NCI-H2171 (cell line): ENCODE results near the gene OR2T12.
"Not testable (repeated sequence)": the region's sequence is repeated elsewhere in the genome, so short reads cannot be mapped to it uniquely, and the experiment has no call there.

Experiments used
- DNase-seq: peaks from one replicate; lab custom pipeline; 2025; lab: John Stamatoyannopoulos, UW

Gene OR2T12, protein sequence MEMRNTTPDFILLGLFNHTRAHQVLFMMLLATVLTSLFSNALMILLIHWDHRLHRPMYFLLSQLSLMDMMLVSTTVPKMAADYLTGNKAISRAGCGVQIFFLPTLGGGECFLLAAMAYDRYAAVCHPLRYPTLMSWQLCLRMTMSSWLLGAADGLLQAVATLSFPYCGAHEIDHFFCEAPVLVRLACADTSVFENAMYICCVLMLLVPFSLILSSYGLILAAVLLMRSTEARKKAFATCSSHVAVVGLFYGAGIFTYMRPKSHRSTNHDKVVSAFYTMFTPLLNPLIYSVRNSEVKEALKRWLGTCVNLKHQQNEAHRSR

DNA sequence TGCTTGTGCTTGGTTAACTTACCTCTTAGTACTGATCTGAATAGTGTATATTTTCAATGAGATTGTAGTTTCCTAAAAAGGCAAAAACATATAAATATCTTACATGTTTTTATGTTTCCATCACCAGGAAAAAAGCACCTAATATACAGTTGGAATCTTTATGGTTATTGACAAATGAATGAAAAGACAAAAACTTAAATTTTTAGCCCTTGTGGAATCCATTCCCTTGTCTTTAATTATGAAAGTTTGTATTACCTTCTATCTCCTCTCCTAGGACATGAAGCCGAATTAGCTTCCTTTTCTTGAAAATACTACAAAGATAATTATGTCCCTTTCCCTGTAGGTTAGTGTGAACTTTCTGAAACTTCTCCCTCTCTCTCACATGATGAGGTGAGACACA is at the start of gene OR2T12:
Gene OR2T12, minus strand, starts transcription at position 101 of the 400 bp plus-strand sequence. CDS start 7,846 bp downstream, outside the sequence.
- no peak for DNase-seq

DNA sequence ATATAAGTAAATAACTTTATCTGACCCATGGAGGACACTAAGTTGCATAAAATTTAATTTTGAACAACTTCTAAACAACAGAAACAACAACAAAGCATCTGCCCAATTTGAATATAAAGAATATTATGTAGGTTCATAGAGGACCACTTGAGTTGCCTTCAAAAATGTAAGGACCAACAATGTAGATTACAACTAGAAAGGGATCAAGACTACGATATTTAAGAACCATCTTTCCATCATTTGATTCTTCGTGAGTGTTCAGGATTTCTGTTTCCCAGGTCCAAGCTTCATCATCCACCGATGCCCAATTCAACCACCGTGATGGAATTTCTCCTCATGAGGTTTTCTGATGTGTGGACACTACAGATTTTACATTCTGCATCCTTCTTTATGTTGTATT is 45.3 kb upstream of the OR2T12 start, which contains the start of gene OR14C36:
Gene OR14C36, plus strand, starts transcription at position 301 of the 400 bp plus-strand sequence. Its CDS starts 0 bp downstream, at position 301.
- DNase-seq, result no peak

DNA sequence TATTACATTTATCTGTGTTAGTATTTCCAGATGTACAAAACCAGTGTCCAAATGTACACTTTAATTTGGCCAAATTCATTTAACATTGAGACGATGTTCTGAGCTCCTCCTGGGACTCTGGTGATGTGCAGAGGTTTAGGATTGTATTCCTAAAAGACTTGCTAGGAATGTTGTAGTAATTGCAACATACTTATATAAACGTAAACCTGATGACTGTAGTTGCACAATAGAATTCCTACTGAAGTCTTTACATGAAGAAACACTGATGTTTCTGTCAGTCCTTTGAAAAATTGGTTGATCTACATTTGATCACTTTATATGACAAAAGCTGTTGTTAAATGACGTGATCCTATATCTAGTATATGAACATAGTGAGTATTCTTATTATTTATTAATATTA is 40.2 kb upstream of the OR2T12 start:
- no peak for DNase-seq

DNA sequence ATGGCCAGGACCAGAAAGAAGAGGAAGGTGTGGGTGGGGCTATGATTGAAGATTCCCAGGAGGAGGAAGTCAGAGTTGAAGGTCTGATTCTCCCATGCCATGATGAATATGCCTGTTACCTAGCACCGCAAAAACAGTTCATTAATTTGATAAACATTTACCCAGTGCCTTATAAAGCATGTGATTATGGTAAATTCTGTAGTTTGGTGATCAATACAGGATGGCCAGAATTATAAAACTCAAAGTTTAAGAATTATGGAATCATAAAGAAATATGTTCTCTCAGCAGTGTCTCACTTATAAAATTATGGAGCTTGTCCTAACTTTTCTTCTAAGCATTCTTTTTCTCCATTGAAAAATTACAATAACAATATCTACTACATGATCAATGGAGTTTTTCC is 21.2 kb upstream of the OR2T12 start, which contains the start of gene OR2M7:
Gene OR2M7, minus strand, starts transcription at position 101 of the 400 bp plus-strand sequence. Its CDS starts 0 bp downstream, at position 101.
- DNase-seq, result no peak

DNA sequence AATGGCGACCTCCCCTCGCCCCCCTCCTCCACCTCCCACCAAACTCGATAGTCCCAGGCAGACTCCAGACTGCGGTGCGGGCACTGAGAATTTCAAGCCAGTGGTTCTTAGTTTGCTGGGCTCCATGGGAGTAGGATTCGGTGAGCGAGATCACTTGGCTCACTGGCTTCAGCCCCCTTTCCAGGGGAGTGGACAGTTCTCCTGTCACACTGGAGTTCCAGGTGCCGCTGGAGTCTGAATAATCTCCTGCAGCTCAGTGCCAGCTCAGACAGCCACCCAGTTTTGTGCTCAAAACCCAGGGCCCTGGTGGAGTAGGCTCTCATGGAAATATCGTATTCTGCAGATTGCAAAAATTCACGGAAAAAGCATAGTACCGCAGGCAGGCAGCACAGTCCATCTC is 13.6 kb upstream of the OR2T12 start:
- DNase-seq, result no peak

DNA sequence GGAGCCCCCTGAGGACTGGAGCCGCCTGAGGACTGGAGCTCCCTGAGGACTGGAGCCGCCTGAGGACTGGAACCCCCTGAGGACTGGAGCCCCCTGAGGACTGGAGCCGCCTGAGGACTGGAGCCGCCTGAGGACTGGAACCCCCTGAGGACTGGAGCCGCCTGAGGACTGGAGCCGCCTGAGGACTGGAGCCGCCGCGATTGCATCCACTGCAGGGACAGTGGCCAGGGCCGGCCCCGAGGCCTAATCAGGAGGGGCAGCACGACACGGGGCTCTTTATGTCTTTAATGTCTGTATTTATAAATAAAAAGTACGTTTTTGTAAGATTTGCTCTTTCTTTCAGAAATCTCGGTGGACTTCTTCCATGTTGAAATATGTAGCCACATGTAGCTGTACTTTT is 3.5 kb upstream of the OR2T12 start:
- not testable (repeated sequence) for DNase-seq

DNA sequence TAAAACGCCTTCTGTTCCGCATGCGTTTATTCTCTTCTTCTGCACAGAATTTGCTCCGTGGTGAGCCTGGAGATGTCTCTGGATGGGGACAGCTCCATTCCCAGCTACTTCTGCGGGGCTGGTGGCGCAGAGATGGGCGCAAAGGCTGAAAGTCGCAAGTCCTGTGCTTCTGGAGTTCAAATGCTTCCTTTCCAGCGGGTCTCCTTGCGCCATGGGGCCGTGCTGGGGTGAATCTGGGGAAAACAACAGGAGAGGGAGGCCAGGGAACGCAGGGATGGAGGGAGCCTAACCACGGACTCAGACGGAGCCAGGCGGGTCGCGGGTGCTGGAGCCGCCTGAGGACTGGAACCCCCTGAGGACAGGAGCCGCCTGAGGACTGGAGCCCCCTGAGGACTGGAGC is 2.9 kb upstream of the OR2T12 start:
- DNase-seq, result no peak

DNA sequence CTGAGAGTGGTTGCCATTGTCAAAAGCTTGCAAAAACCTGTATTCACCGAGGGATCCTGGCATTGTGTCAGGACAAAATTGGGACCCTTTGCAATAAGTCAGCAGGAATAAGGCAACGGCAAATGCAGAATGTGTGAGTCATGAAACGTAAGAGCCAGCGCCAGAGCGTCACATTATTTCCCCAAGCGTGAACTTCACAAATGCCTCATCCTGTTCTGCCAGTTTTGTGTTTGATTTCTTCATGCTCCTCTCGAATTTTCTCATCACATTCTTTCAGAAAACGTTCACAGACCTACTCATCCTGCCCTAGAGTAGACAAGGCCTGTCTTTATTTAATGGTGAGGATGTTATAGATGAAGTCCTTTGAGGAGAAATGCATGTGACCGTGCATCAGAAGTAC is 2.4 kb upstream of the OR2T12 start:
- DNase-seq, result not testable (repeated sequence)

DNA sequence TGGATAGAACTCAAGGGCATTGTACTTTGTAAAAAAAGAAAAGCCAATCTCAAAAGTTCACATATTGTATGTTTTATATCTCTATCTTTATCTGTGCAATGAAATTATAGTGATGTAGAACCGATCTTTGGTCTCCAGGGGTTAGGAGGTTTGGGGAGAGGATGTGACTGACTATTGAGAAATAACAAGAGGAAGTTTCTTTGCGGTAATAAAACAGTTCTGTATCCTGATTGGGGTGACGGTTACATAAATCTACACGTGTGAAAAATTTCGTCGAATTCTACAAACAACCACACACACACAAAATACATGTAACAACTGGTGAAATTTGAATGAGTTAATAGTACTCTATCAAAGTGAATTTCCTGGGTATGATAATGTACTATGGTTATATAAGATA is 14.8 kb downstream of the OR2T12 start:
- no peak for DNase-seq

DNA sequence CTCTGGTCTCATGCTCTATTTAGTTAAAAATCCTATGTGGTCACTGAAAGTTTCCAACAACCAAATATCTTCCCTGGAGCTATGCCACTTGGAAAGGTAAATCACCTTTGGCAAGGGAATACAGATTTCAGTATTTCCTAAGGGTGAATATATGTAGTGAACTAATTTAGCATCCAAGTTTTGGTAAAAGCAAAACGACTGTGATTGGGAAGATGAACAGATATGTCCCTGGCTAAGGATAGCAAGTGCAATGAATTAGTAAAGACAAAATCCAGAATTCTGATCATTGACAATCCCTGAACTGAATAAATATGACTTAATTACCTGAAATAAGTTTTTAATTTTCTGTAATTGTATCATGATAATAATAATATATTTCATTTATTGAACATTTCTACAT is 25.3 kb downstream of the OR2T12 start, which contains the start of gene OR2T33:
Gene OR2T33, minus strand, starts transcription at position 101 of the 400 bp plus-strand sequence. CDS start 4,162 bp downstream, outside the sequence.
- DNase-seq, result no peak

DNA sequence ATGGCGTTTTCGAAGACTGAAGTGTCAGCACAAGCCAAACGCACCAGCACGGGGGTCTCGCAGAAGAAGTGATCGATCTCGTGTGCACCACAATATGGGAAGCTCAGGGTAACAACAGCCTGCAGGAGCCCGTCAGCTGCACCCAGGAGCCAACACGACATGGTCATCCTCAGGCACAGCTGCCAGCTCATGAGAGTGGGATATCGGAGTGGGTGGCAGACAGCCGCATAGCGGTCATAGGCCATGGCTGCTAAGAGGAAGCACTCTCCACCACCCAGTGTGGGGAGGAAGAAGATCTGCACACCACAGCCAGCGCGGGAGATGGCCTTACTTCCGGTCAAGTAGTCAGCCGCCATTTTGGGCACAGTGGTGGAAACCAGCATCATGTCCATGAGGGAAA is 30.0 kb downstream of the OR2T12 start:
- not testable (repeated sequence) for DNase-seq

DNA sequence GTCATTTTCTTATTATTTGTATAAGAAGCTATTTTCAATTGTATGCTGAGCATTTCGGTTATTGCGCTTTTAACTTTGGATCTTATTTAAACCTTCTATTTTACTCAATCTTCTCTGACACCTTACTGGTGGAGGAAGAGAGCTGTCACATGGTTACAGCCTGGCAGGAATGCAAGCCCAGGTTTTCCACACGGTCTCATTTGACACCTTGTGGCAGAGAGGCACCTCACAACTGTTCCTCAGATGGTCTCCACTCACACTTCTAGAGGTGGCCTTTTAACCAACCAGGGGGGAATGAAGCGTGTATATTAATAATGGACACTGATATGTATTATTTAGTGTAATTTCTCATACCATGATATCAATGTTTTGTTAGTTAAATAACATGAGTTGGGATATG is 35.0 kb downstream of the OR2T12 start:
- DNase-seq, result no peak

DNA sequence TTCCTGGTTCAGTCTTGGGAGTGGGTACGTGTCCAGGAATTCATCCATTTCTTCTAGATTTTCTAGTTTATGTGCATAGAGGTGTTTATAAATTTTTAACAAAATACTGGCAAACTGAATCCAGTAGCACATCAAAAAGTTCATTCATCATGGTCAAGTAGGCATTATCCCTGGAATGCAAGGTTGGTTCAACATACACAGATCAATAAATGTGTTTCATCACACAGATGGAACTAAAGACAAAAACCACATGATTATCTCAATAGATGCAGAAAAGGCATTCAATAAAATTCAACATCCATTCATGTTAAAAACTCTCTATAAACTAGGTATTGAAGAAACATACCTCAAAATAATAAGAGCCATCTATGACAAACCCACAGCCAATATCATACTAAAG is 43.9 kb downstream of the OR2T12 start:
- DNase-seq, result not testable (repeated sequence)

DNA sequence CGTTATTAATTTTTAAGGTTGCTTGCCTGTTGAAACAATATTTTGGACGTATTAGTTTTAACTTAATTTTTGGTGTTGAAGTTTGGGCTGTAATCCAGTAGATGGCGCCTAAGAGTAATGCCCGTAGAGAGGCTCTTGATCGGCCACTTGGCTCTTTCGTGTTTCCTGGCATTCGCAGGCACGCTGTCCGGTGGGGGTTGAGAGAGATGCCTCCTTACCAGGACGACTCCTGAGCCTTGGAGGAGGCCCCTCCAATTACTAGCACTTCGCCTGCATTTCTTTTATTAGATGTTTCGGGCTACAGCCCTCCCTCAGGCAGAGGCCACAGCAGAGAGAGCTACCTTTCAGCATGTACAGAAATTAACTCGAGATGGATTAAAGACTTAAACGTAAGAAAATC is 60.0 kb downstream of the OR2T12 start:
- peak; percentile 12 for DNase-seq
